ENCODE results near the gene SLC25A47. TPM values are rescaled to one million over a fixed set of nuclear protein-coding genes. Genes with fewer than 3 reads are reported as not detected.

Gene SLC25A47
- polyA plus RNA-seq, 1 donor from 2014 or later, result not detected

DNA sequence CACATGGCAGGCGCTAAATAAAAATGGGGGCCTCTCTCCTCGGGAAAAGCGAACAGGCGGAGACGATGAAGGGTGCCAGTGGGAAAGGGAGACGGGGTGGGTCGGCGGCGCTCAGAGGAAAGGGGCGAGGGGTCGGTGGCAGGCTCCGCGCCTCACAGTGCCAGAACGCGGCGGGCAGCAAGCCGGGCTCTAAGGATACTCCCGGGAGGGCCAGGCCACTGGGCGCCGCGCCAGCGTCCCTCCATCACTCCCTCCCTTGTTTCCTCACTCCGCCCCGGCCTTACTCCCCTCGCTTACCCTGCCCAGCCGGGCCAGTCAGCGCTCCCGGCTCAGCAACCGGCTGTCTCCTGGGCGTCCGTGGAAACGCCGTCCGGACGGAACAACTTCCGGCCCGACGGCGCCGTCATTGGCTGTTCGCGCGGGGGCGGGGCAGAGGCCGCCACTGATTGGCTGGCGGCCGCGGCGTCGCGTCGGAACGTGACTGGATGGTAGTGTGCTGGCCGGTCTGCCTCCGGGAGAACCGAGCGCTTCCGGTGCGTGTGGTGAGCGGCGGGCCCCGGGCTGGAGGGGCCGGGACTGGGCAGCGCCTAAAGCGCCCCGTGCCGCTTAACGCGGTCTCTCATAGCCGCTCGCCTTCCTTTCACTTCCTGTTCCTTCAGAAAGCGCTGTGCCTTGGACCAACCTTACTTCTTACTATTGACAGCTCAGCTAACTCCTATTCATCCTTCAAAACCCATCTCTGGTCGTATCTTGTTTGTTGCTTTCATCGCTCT is 53.0 kb downstream of the SLC25A47 start, which contains the start of gene WDR25:
Gene WDR25, plus strand, starts transcription at position 523 of the 773 bp plus-strand sequence.
- H3K27ac Mint-ChIP-seq, result peak within 1 kb of the TSS; percentile 87 to 99 (median 96)
- H3K4me3 Mint-ChIP-seq, result peak within 1 kb of the TSS; percentile 90 to 98 (median 94)
- H3K27me3 Mint-ChIP-seq, result no peaks in the 10 kb centered on the region
- peaks cover 25 to 30% (median 29%) of the 10 kb centered on the region in 3 donors for H3K4me1 Mint-ChIP-seq
- peaks cover 2% of the 10 kb centered on the region for H3K36me3 Mint-ChIP-seq
- no peaks in the 10 kb centered on the region for H3K9me3 Mint-ChIP-seq

GRCh38 chr14:100376751-100377171 is 53.6 kb downstream of the SLC25A47 start:
- Mint-ChIP-seq H3K4me3 (peak overlapping the region; percentile 90 to 98 (median 94)), H3K4me1 (peaks cover 25 to 30% (median 29%) of the 10 kb centered on the region in 3 donors), H3K36me3 (peaks cover 2% of the 10 kb centered on the region), H3K9me3 (no peaks in the 10 kb centered on the region), H3K27ac (peak overlapping the region; percentile 87 to 99 (median 96)), H3K27me3 (no peaks in the 10 kb centered on the region)

Other genes with a start within 250 kb of the SLC25A47 start
- 6.5 TPM for gene DEGS2, start 163.7 kb upstream of the SLC25A47 start, polyA plus RNA-seq
- gene YY1, start 84.2 kb upstream of the SLC25A47 start, polyA plus RNA-seq, result 17.7 TPM
- 3.4 TPM for gene SLC25A29, start 16.9 kb upstream of the SLC25A47 start, polyA plus RNA-seq
- gene WDR25, start 53.1 kb downstream of the SLC25A47 start, polyA plus RNA-seq, result 7.7 TPM

All from IgD-negative memory B cell (primary cell).